H1 (cell line): ENCODE results near the gene RABL6. TPM values are rescaled to one million over a fixed set of nuclear protein-coding genes. Genes with fewer than 3 reads are reported as not detected.

Source experiments
- polyA plus RNA-seq, 7 experiments: library from polyadenylated mRNA; depleted of rRNA in 3 of 7; stranded (reverse) in 5 of 7; unstranded in 2 of 7; fragments of >200 nt in 5 of 7; fragments of 200-250 nt in 2 of 7; gene quantifications; 1 replicate in 5 of 7; 2 replicates in 1 of 7; 4 replicates in 1 of 7; pipeline versions ENCODE4 v1.2.1 to v1.2.3, GENCODE V29; 2011 to 2013; ENCODE audit warnings: missing spikeins in 2 of 7, mixed read lengths in 2 of 7
- total RNA-seq: library from RNA; stranded (reverse); fragmentation: NEBNext Ultra II Directional; extraction: Animal tissue kit (Norgen Biotek cat#: 25700); gene quantifications from 2 replicates; pipeline ENCODE4 v1.2.1, GENCODE V29; 2021
- TF ChIP-seq, protein P1 (sequence below): IDR thresholded peaks from 2 replicates; pipeline ENCODE4 v1.6.1; 2012; ENCODE audit warnings: inconsistent platforms

Gene RABL6
- total and polyA plus RNA-seq, 2 of the 8 experiments (the other 6 are each of a cell fraction or from before 2014, with no cell fraction given): 70.1 to 130 TPM

DNA sequence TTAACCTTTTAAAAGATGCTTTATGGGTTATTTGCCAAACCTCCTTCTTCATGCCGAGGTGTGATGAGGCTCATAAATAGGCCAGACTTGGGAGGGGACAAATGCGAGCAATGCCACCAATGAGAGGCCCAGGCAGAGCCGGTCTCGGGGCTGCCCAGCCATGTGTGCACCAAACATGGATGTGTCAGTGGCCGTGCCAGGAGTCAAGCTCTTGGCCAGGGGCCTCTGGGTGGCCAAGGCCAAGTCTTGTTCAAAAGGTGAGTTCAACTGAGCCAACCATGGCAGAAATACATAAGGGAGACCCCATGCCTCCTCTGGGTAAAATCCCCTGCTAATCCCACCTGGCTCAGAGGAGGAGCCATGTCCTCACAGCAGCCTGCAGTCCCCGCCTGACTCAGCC, 32.6 kb upstream of the RABL6 start (continued):
- TF ChIP-seq, protein P1, sequence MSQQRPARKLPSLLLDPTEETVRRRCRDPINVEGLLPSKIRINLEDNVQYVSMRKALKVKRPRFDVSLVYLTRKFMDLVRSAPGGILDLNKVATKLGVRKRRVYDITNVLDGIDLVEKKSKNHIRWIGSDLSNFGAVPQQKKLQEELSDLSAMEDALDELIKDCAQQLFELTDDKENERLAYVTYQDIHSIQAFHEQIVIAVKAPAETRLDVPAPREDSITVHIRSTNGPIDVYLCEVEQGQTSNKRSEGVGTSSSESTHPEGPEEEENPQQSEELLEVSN: no peak
